Upper lobe of left lung (tissue), 6 donors: ENCODE results near the gene TMEM43. TPM values are rescaled to one million over a fixed set of nuclear protein-coding genes. Genes with fewer than 3 reads are reported as not detected.

Source experiments
- ATAC-seq, 2 donors: fragments of 200-7000 bp; cut with Tn5 transposase; one replicate each; pipeline ENCODE4 v1.9.1; 2022; ENCODE audit warnings: mild to moderate bottlenecking in 2 of 2, moderate library complexity in 2 of 2; ENCODE audit not compliant: low FRiP score in 2 of 2
- DNase-seq, 2 donors: peaks; one replicate each; pipeline ENCODE4 v3.0.0-alpha.2; 2019 to 2020
- H3K27ac ChIP-seq, 4 donors: fragments of 200-600 bp; sonication (generic); one replicate each; pipeline ENCODE4 v1.5.1; 2016 to 2019
- H3K27me3 ChIP-seq, 4 donors: fragments of 200-600 bp; sonication (generic); one replicate each; pipeline ENCODE4 v1.5.1; 2017 to 2019
- H3K36me3 ChIP-seq, 4 donors: fragments of 200-600 bp; sonication (generic); one replicate each; pipeline ENCODE4 v1.5.1; 2016 to 2019
- H3K4me1 ChIP-seq, 4 donors: fragments of 200-600 bp; sonication (generic); one replicate each; pipeline ENCODE4 v1.5.1; 2018 to 2019
- H3K4me3 ChIP-seq, 4 donors: fragments of 200-600 bp; sonication (generic); one replicate each; pipeline ENCODE4 v1.5.1; 2017 to 2019; ENCODE audit warnings: mild to moderate bottlenecking in 2 of 4, moderate library complexity in 1 of 4
- H3K9me3 ChIP-seq, 4 donors: fragments of 200-600 bp; sonication (generic); one replicate each; pipeline ENCODE4 v1.5.1; 2018 to 2019
- CTCF ChIP-seq, 6 experiments: fragments of 450-650 bp in 4 of 6; fragments of 200-600 bp in 2 of 6; sonication (generic) in 2 of 6; IDR thresholded peaks; one replicate each; pipeline ENCODE4 v1.5.1; 2016 to 2019; ENCODE audit warnings: antibody characterized with exemption in 6 of 6
- EP300 ChIP-seq, 4 donors: sonication (generic); formaldehyde crosslinking; IDR thresholded peaks; one replicate each; pipeline ENCODE4 v1.5.1; 2017; ENCODE audit warnings: antibody characterized with exemption in 4 of 4, control low read depth in 2 of 4
- POLR2A ChIP-seq, 4 donors: fragments of 450-650 bp; IDR thresholded peaks; one replicate each; pipeline ENCODE4 v1.5.1; 2016 to 2017; ENCODE audit warnings: antibody characterized with exemption in 4 of 4, mild to moderate bottlenecking in 2 of 4
- POLR2AphosphoS5 ChIP-seq, 2 donors: sonication (generic); formaldehyde crosslinking; IDR thresholded peaks; one replicate each; pipeline ENCODE4 v1.5.1; 2017; ENCODE audit warnings: antibody characterized with exemption in 2 of 2
- WGBS, 2 donors: methylation state at CpG; one replicate each; pipeline ENCODE4 v1.1.5; 2017 to 2018; 5-methylcytosine and 5-hydroxymethylcytosine counted together
- total RNA-seq, 6 donors: library from RNA; depleted of rRNA in 4 of 6; stranded (reverse); fragments of >200 nt in 4 of 6; gene quantifications; one replicate each; pipeline versions ENCODE4 v1.1.0 to v1.2.1, GENCODE V29; 2016 to 2021
- donor health status: DM: no; HTN: no; CAD: no; lungs with moderate emphysema.
- donor health status: DM: no; HTN: yes; CAD: no; lungs with severe emphysema.

Gene TMEM43
- total RNA-seq, 6 donors from 2014 or later: 48.2 to 158 (median 87.7) TPM

- DNase-seq: no peak
- WGBS, 2 donors: 93 to 94% methylated on average over 2 of the region's 2 CpGs
Observed at GRCh38 chr3:14169435-14169834, 44.6 kb downstream of the TMEM43 start.

GRCh38 chr3:14169871-14170270 is 45.0 kb downstream of the TMEM43 start:
- ATAC-seq: no peak
- H3K36me3 ChIP-seq: peaks cover 45 to 81% (median 73%) of the 10 kb centered on the region in 4 donors
- H3K4me3 ChIP-seq: no peak overlapping the region
- no peak for DNase-seq
- peaks cover 0 to 1% (median 0%) of the 10 kb centered on the region in 4 donors for H3K4me1 ChIP-seq
- TF ChIP-seq POLR2A (IDR thresholded peaks at IDR 0.05) (no peak), POLR2AphosphoS5 (IDR thresholded peaks at IDR 0.05) (no peak), CTCF (IDR thresholded peaks at IDR 0.05) (no peak), EP300 (IDR thresholded peaks at IDR 0.05) (no peak)
- no peaks in the 10 kb centered on the region for H3K9me3 ChIP-seq
- H3K27me3 ChIP-seq: no peaks in the 10 kb centered on the region
- no peak overlapping the region for H3K27ac ChIP-seq

More at GRCh38 chr3:14169435-14169834, 44.6 kb downstream of the TMEM43 start:
- Histone ChIP-seq H3K36me3 (peaks cover 48 to 85% (median 77%) of the 10 kb centered on the region in 4 donors), H3K4me3 (no peak overlapping the region), H3K27ac (no peak overlapping the region), H3K4me1 (no peaks in the 10 kb centered on the region), H3K9me3 (no peaks in the 10 kb centered on the region), H3K27me3 (no peaks in the 10 kb centered on the region)
- TF ChIP-seq EP300 (IDR thresholded peaks at IDR 0.05) (no peak), POLR2AphosphoS5 (IDR thresholded peaks at IDR 0.05) (no peak), POLR2A (IDR thresholded peaks at IDR 0.05) (no peak), CTCF (IDR thresholded peaks at IDR 0.05) (no peak)
- no peak for ATAC-seq

GRCh38 chr3:14170531-14171159 is 45.8 kb downstream of the TMEM43 start:
- Histone ChIP-seq H3K4me3 (no peak overlapping the region), H3K4me1 (peaks cover 0 to 9% (median 2%) of the 10 kb centered on the region in 4 donors), H3K27me3 (no peaks in the 10 kb centered on the region), H3K36me3 (peaks cover 45 to 73% (median 65%) of the 10 kb centered on the region in 4 donors), H3K27ac (no peak overlapping the region), H3K9me3 (no peaks in the 10 kb centered on the region)
- ATAC-seq (no peak), DNase-seq (no peak)
- TF ChIP-seq CTCF (IDR thresholded peaks at IDR 0.05) (no peak), EP300 (IDR thresholded peaks at IDR 0.05) (no peak)
- WGBS, 2 donors: 80 to 91% methylated on average over 2 of the region's 2 CpGs

DNA sequence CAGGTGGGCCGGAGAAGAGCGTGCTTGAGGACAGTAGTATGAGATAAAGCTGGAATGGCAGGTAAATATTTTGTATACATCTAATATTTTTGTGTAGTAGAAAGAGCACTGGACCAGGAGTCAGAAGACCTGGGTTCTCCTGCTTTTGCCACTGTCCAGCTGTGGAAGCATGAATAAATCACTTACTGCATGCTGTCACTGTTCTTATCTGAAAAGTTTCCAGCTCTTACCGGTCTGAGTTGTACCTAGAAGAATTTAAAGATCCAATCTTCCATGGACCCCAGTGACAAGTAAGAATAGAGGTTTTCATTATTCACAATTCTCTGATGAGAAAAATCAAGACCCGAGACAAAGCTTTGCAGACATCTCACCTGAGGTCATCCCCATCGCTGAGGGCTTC is 47.6 kb downstream of the TMEM43 start:
- Histone ChIP-seq H3K36me3 (peaks cover 41 to 55% (median 48%) of the 10 kb centered on the region in 4 donors), H3K27ac (no peak overlapping the region), H3K27me3 (no peaks in the 10 kb centered on the region), H3K4me3 (no peak overlapping the region), H3K9me3 (no peaks in the 10 kb centered on the region), H3K4me1 (peaks cover 5 to 27% (median 12%) of the 10 kb centered on the region in 4 donors)
- 96 to 97% methylated on average over 5 of the region's 5 CpGs for WGBS, 2 donors
- no peak for TF ChIP-seq POLR2AphosphoS5 (IDR thresholded peaks at IDR 0.05)
- TF ChIP-seq POLR2A (IDR thresholded peaks at IDR 0.05): no peak
- TF ChIP-seq CTCF (IDR thresholded peaks at IDR 0.05): no peak
- TF ChIP-seq EP300 (IDR thresholded peaks at IDR 0.05): no peak
- DNase-seq (no peak), ATAC-seq (no peak)

- ATAC-seq: no peak
- WGBS, 2 donors: 73 to 75% methylated on average over 2 of the region's 2 CpGs
- no peaks in the 10 kb centered on the region for H3K9me3 ChIP-seq
- peaks cover 13 to 39% (median 21%) of the 10 kb centered on the region in 4 donors for H3K4me1 ChIP-seq
- no peak overlapping the region for H3K27ac ChIP-seq
- no peaks in the 10 kb centered on the region for H3K27me3 ChIP-seq
- H3K36me3 ChIP-seq: peaks cover 23 to 35% (median 29%) of the 10 kb centered on the region in 4 donors
- TF ChIP-seq POLR2AphosphoS5 (IDR thresholded peaks at IDR 0.05) (no peak), CTCF (IDR thresholded peaks at IDR 0.05) (no peak), POLR2A (IDR thresholded peaks at IDR 0.05) (no peak), EP300 (IDR thresholded peaks at IDR 0.05) (no peak)
- DNase-seq: no peak
- H3K4me3 ChIP-seq: no peak overlapping the region
Observed at GRCh38 chr3:14174483-14174882, 49.6 kb downstream of the TMEM43 start.
